ENCODE results near the gene NUDT5.

GRCh38 chr10:12228851-12229250 is 33.2 kb upstream of the NUDT5 start:
- TF ChIP-seq CTCF (IDR thresholded peaks at IDR 0.05) = no peak
- TF ChIP-seq REST (IDR thresholded peaks at IDR 0.05; ENCODE audit: insufficient read depth in 1 of 2, low read depth in 2 of 2, low read length in 1 of 2) = no peak
- no peak for TF ChIP-seq POLR2AphosphoS5 (IDR thresholded peaks at IDR 0.05; ENCODE audit: low read depth, low read length)
- no peak for TF ChIP-seq TCF7L2 (IDR thresholded peaks at IDR 0.05; ENCODE audit: low read depth, low read length)
